Astrocyte (in vitro differentiated cells and primary cell): ENCODE data around the gene FMN1. TPM values are rescaled to one million over a fixed set of nuclear protein-coding genes. Genes with fewer than 3 reads are reported as not detected.
A peak's percentile ranks its signal among the peaks of the same experiment; 100 is the strongest.

Experiments used
- DNase-seq: peaks from one replicate; pipeline ENCODE4 v3.0.0-alpha.2; 2010; ENCODE audit warnings: low read depth
- FAIRE-seq: peaks from 2 replicates; lab custom pipeline; 2011; peaks lifted over from hg19 to GRCh38; lab: Jason Lieb, UNC
- H2AFZ ChIP-seq: 2 replicates; pipeline ENCODE4 v1.6.0; 2012; ENCODE audit warnings: low read depth, low read length, inconsistent platforms
- H3K27ac ChIP-seq: 2 replicates; pipeline ENCODE4 v1.5.1; 2011; ENCODE audit warnings: low read depth, low read length, inconsistent platforms
- H3K27me3 ChIP-seq: 2 replicates; pipeline ENCODE4 v1.6.0; 2011; ENCODE audit warnings: low read length, inconsistent platforms; ENCODE audit not compliant: insufficient read depth
- H3K36me3 ChIP-seq: 2 replicates; pipeline ENCODE4 v1.5.1; 2011; ENCODE audit warnings: low read length, inconsistent platforms; ENCODE audit not compliant: insufficient read depth
- H3K4me1 ChIP-seq: 2 replicates; pipeline ENCODE4 v1.5.1; 2011; ENCODE audit warnings: low read length, inconsistent platforms; ENCODE audit not compliant: insufficient read depth
- H3K4me2 ChIP-seq: 2 replicates; pipeline ENCODE4 v1.6.0; 2012; ENCODE audit warnings: low read length, inconsistent platforms
- H3K4me3 ChIP-seq: 2 replicates; pipeline ENCODE4 v1.5.1; 2011; ENCODE audit warnings: low read depth, mild to moderate bottlenecking, low read length, inconsistent platforms; ENCODE audit not compliant: insufficient read depth
- H3K79me2 ChIP-seq: 2 replicates; pipeline ENCODE4 v1.6.0; 2012; ENCODE audit warnings: mild to moderate bottlenecking, low read length, inconsistent platforms; ENCODE audit not compliant: insufficient read depth
- H3K9ac ChIP-seq: 2 replicates; pipeline ENCODE4 v1.6.0; 2012; ENCODE audit warnings: mild to moderate bottlenecking, low read length, inconsistent platforms
- H3K9me3 ChIP-seq: 2 replicates; pipeline ENCODE4 v1.5.1; 2012; ENCODE audit warnings: low read depth, mild to moderate bottlenecking, low read length, inconsistent platforms; ENCODE audit not compliant: insufficient read depth
- H4K20me1 ChIP-seq: 2 replicates; pipeline ENCODE4 v1.6.0; 2012; ENCODE audit warnings: low read length, inconsistent platforms; ENCODE audit not compliant: insufficient read depth
- H3K27ac Mint-ChIP-seq: one replicate; pipeline ENCODE4 v1.8.0; 2021; ENCODE audit warnings: mild to moderate bottlenecking, mixed read lengths; ENCODE audit not compliant: unreplicated experiment
- H3K27me3 Mint-ChIP-seq: one replicate; pipeline ENCODE4 v1.8.0; 2021; ENCODE audit warnings: low read depth, mixed read lengths; ENCODE audit not compliant: unreplicated experiment
- H3K36me3 Mint-ChIP-seq: one replicate; pipeline ENCODE4 v1.8.0; 2021; ENCODE audit warnings: low read depth, mixed read lengths; ENCODE audit not compliant: unreplicated experiment
- H3K4me1 Mint-ChIP-seq: one replicate; pipeline ENCODE4 v1.8.0; 2021; ENCODE audit warnings: low read depth, mixed read lengths; ENCODE audit not compliant: unreplicated experiment
- H3K4me3 Mint-ChIP-seq: one replicate; pipeline ENCODE4 v1.8.0; 2021; ENCODE audit warnings: mild to moderate bottlenecking, moderate library complexity, mixed read lengths; ENCODE audit not compliant: unreplicated experiment
- H3K9me3 Mint-ChIP-seq: one replicate; pipeline ENCODE4 v1.8.0; 2021; ENCODE audit warnings: mild to moderate bottlenecking, mixed read lengths; ENCODE audit not compliant: unreplicated experiment
- CTCF ChIP-seq: IDR thresholded peaks from 2 replicates; pipeline ENCODE4 v1.5.1; 2011; ENCODE audit warnings: low read depth, mild to moderate bottlenecking, inconsistent platforms, low read length, moderate library complexity; ENCODE audit not compliant: insufficient read depth
- EZH2 ChIP-seq: IDR thresholded peaks from 2 replicates; pipeline ENCODE4 v1.6.1; 2012; ENCODE audit warnings: mild to moderate bottlenecking, low read length, inconsistent platforms; ENCODE audit not compliant: insufficient read depth
- total RNA-seq: library from RNA; stranded (reverse); gene quantifications from 2 replicates; pipeline ENCODE4 v1.2.1, GENCODE V29; 2021

Gene FMN1
- total RNA-seq, 1 donor from 2014 or later = 5.3 TPM

- H3K27me3 Mint-ChIP-seq = peaks cover 14% of the 10 kb centered on the region
These were observed 471.2 kb downstream of the FMN1 start for GRCh38 chr15:32723171-32723948.

GRCh38 chr15:32722136-32722535, 472.4 kb downstream of the FMN1 start:
- peaks cover 14% of the 10 kb centered on the region for H3K27me3 Mint-ChIP-seq
- FAIRE-seq = peak; percentile 45
- peak overlapping the region; percentile 94 for H3K9ac ChIP-seq

More at GRCh38 chr15:32723171-32723948, 471.2 kb downstream of the FMN1 start:
- Histone ChIP-seq H2AFZ (no peak overlapping the region), H3K4me1 (peaks cover 6% of the 10 kb centered on the region), H3K27ac (no peak overlapping the region), H3K27me3 (no peaks in the 10 kb centered on the region), H3K4me2 (peak overlapping the region; percentile 91), H3K9me3 (no peaks in the 10 kb centered on the region), H4K20me1 (peaks cover 26% of the 10 kb centered on the region), H3K36me3 (peaks cover 23% of the 10 kb centered on the region), H3K9ac (no peak overlapping the region), H3K79me2 (peaks cover 82% of the 10 kb centered on the region), H3K4me3 (no peak overlapping the region)
- H3K27ac Mint-ChIP-seq = no peak overlapping the region
- TF ChIP-seq EZH2 (no peak), CTCF (no peak)
- H3K36me3 Mint-ChIP-seq = no peaks in the 10 kb centered on the region
- no peak overlapping the region for H3K4me3 Mint-ChIP-seq
- DNase-seq (no peak), FAIRE-seq (no peak)
- peaks cover 4% of the 10 kb centered on the region for H3K9me3 Mint-ChIP-seq
- H3K4me1 Mint-ChIP-seq = peaks cover 6% of the 10 kb centered on the region

More at GRCh38 chr15:32722136-32722535, 472.4 kb downstream of the FMN1 start:
- Histone ChIP-seq H2AFZ (no peak overlapping the region), H3K9me3 (no peaks in the 10 kb centered on the region), H3K27ac (peak overlapping the region; percentile 28), H3K4me1 (peaks cover 9% of the 10 kb centered on the region), H3K36me3 (peaks cover 23% of the 10 kb centered on the region), H3K27me3 (no peaks in the 10 kb centered on the region), H3K79me2 (peaks cover 85% of the 10 kb centered on the region), H4K20me1 (peaks cover 26% of the 10 kb centered on the region), H3K4me2 (peak overlapping the region; percentile 91), H3K4me3 (peak overlapping the region; percentile 6)
- DNase-seq = no peak
- no peak for TF ChIP-seq EZH2
- TF ChIP-seq CTCF = no peak
- H3K9me3 Mint-ChIP-seq = peaks cover 4% of the 10 kb centered on the region
- H3K36me3 Mint-ChIP-seq = no peaks in the 10 kb centered on the region
- H3K4me1 Mint-ChIP-seq = peaks cover 6% of the 10 kb centered on the region
- no peak overlapping the region for H3K27ac Mint-ChIP-seq
- H3K4me3 Mint-ChIP-seq = no peak overlapping the region
